PC-9 (cell line): ENCODE data around the gene OSBPL10. TPM values are rescaled to one million over a fixed set of nuclear protein-coding genes. Genes with fewer than 3 reads are reported as not detected.

Source experiments
- BruUV-seq: library from RNA; stranded (reverse); fragments of 400-500 nt; replicated peaks from 2 replicates; lab custom pipeline; 2021; lab: Mats Ljungman, UMichigan
- CTCF ChIA-PET: fragments of 300-600 bp; sonication (Branson Sonifier 250); formaldehyde crosslinking; loops from one replicate; lab custom pipeline; 2022; ENCODE audit warnings: antibody characterized with exemption; lab: Charles Lee
- POLR2A ChIA-PET: fragments of 300-600 bp; sonication (Branson Sonifier 250); formaldehyde crosslinking; loops from one replicate; lab custom pipeline; 2022; ENCODE audit warnings: antibody characterized with exemption; ENCODE audit not compliant: unreplicated experiment; lab: Charles Lee
- DNase-seq, 2 experiments: peaks; one replicate each; pipeline versions ENCODE4 v3.0.0 to v3.0.0-alpha.2; 2015 to 2022; ENCODE audit warnings: mixed read lengths in 1 of 2
- H2AFZ ChIP-seq: fragments of 200-600 bp; sonication (generic); 2 replicates; pipeline ENCODE4 v1.8.1; 2017; ENCODE audit warnings: antibody characterized with exemption
- H3F3A ChIP-seq: fragments of 200-600 bp; sonication (generic); 2 replicates; pipeline ENCODE4 v1.8.1; 2017; ENCODE audit warnings: antibody characterized with exemption, mild to moderate bottlenecking, low read depth; ENCODE audit not compliant: insufficient read depth
- H3K27ac ChIP-seq: fragments of 200-600 bp; sonication (generic); 2 replicates; pipeline ENCODE4 v1.6.1; 2016; ENCODE audit warnings: mixed run types
- H3K27me3 ChIP-seq: fragments of 200-600 bp; sonication (generic); 2 replicates; pipeline ENCODE4 v1.6.1; 2016; ENCODE audit warnings: low read depth, mixed run types; ENCODE audit not compliant: insufficient read depth
- H3K36me3 ChIP-seq: fragments of 200-600 bp; sonication (generic); 2 replicates; pipeline ENCODE4 v1.6.1; 2016; ENCODE audit warnings: low read depth, mixed run types
- H3K4me1 ChIP-seq: fragments of 200-600 bp; sonication (generic); replicated peaks from 2 replicates; pipeline ENCODE4 v1.6.1; 2016; ENCODE audit warnings: mixed run types; ENCODE audit not compliant: insufficient read depth
- H3K4me2 ChIP-seq: fragments of 200-600 bp; sonication (generic); 2 replicates; pipeline ENCODE4 v1.6.1; 2017; ENCODE audit warnings: mixed run types
- H3K4me3 ChIP-seq: fragments of 200-600 bp; sonication (generic); 2 replicates; pipeline ENCODE4 v1.6.1; 2016; ENCODE audit warnings: mixed run types
- H3K79me2 ChIP-seq: fragments of 200-600 bp; sonication (generic); 2 replicates; pipeline ENCODE4 v1.6.1; 2017; ENCODE audit warnings: low read depth, mixed run types
- H3K9me2 ChIP-seq: fragments of 200-600 bp; sonication (generic); 2 replicates; pipeline ENCODE4 v1.8.1; 2017; ENCODE audit warnings: mild to moderate bottlenecking; ENCODE audit not compliant: insufficient read depth
- H3K9me3 ChIP-seq: fragments of 200-600 bp; sonication (generic); 2 replicates; pipeline ENCODE4 v1.8.1; 2016; ENCODE audit warnings: low read depth; ENCODE audit not compliant: insufficient read depth
- H4K20me1 ChIP-seq: fragments of 200-600 bp; sonication (generic); 2 replicates; pipeline ENCODE4 v1.8.1; 2017; ENCODE audit not compliant: insufficient read depth
- EZH2 ChIP-seq: fragments of 200-600 bp; sonication (generic); IDR thresholded peaks from 2 replicates; pipeline ENCODE4 v1.8.0; 2017; ENCODE audit warnings: antibody characterized with exemption, low read depth
- intact Hi-C: fragments of 100-400 bp; cut with micrococcal nuclease; formaldehyde crosslinking; loops from one replicate; pipeline ENCODE4 v1.10.0; 2022; ENCODE audit not compliant: unreplicated experiment
- total RNA-seq: library from RNA; stranded (reverse); gene quantifications from 2 replicates; pipeline ENCODE4 v1.2.3, GENCODE V29; 2021
- TF ChIP-seq, protein P1 (sequence below): fragments of 200-600 bp; sonication (generic); conservative IDR thresholded peaks from 2 replicates; pipeline ENCODE4 v1.6.1; 2017; ENCODE audit warnings: mixed run types, antibody characterized with exemption, mild to moderate bottlenecking, moderate library complexity

Gene OSBPL10
- total RNA-seq, 1 experiment from 2014 or later: 42.0 TPM

DNA sequence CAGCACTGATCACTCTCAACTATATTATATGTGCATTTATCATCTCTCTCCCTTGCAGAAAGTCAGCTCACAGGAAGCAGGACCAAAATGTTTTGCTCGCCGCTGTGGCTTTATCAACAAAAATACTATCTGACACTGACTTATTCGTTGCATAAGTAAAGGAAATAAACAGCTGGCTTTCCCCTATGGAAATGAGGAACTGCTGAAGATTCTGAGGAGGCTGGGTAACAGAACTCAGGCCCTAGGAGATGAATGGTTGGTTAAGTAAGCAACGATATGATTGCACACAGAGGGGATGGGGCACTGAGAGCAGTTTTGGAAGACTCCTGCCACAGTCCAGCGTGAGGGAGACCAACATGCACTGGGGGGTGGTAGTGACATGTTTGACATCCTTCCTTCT lies 267.2 kb downstream of the OSBPL10 start:
- TF ChIP-seq, protein P1, sequence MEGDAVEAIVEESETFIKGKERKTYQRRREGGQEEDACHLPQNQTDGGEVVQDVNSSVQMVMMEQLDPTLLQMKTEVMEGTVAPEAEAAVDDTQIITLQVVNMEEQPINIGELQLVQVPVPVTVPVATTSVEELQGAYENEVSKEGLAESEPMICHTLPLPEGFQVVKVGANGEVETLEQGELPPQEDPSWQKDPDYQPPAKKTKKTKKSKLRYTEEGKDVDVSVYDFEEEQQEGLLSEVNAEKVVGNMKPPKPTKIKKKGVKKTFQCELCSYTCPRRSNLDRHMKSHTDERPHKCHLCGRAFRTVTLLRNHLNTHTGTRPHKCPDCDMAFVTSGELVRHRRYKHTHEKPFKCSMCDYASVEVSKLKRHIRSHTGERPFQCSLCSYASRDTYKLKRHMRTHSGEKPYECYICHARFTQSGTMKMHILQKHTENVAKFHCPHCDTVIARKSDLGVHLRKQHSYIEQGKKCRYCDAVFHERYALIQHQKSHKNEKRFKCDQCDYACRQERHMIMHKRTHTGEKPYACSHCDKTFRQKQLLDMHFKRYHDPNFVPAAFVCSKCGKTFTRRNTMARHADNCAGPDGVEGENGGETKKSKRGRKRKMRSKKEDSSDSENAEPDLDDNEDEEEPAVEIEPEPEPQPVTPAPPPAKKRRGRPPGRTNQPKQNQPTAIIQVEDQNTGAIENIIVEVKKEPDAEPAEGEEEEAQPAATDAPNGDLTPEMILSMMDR: no peak
- TF ChIP-seq EZH2: no peak
- DNase-seq: no peak
- Histone ChIP-seq H3K79me2 (no peaks in the 10 kb centered on the region), H3K9me3 (no peaks in the 10 kb centered on the region), H3K4me3 (no peak overlapping the region), H2AFZ (no peak overlapping the region), H3K4me1 (no peaks in the 10 kb centered on the region), H3K27ac (no peak overlapping the region), H3K27me3 (no peaks in the 10 kb centered on the region), H3K4me2 (no peak overlapping the region), H3F3A (no peaks in the 10 kb centered on the region), H4K20me1 (no peaks in the 10 kb centered on the region), H3K36me3 (no peaks in the 10 kb centered on the region), H3K9me2 (no peaks in the 10 kb centered on the region)
- no TSS peak for BruUV-seq
- CTCF ChIA-PET: no interaction called here
- intact Hi-C loops: no loop called here
- POLR2A ChIA-PET: no interaction called here

- POLR2A ChIA-PET: no interaction called here
Observed at GRCh38 chr3:31710123-31710803, 270.8 kb downstream of the OSBPL10 start.

GRCh38 chr3:31709526-31709925 lies 271.5 kb downstream of the OSBPL10 start:
- POLR2A ChIA-PET: interaction anchor here (0.5 kb wide), 1 partner anchor 273 kb away, joined by 5 read pairs; no protein-coding TSS in a partner anchor
- no peak overlapping the region for H3K4me3 ChIP-seq
- no peak overlapping the region for H3K27ac ChIP-seq
- H3K27me3 ChIP-seq: no peaks in the 10 kb centered on the region
- CTCF ChIA-PET: interaction anchor here (0.6 kb wide), 1 partner anchor 11 kb away, joined by 5 read pairs; no protein-coding TSS in a partner anchor
- H3K36me3 ChIP-seq: no peaks in the 10 kb centered on the region
- no peak for TF ChIP-seq EZH2
- TF ChIP-seq, protein P1: no peak
- H3K9me2 ChIP-seq: no peaks in the 10 kb centered on the region
- H3F3A ChIP-seq: peaks cover 3% of the 10 kb centered on the region; the same call in 1 of the 2 replicates
- no peaks in the 10 kb centered on the region for H4K20me1 ChIP-seq
- no peaks in the 10 kb centered on the region for H3K79me2 ChIP-seq
- H3K4me2 ChIP-seq: no peak overlapping the region
- no TSS peak for BruUV-seq
- H3K4me1 ChIP-seq: peaks cover 6% of the 10 kb centered on the region; the same call in 1 of the 2 replicates
- H3K9me3 ChIP-seq: no peaks in the 10 kb centered on the region
- no peak overlapping the region for H2AFZ ChIP-seq
- DNase-seq: no peak
- intact Hi-C loops: no loop called here

More at GRCh38 chr3:31710123-31710803, 270.8 kb downstream of the OSBPL10 start:
- BruUV-seq: no TSS peak
- Histone ChIP-seq H3K4me3 (no peak overlapping the region), H3K4me2 (no peak overlapping the region), H3K9me3 (no peaks in the 10 kb centered on the region), H3K4me1 (no peaks in the 10 kb centered on the region), H3K27me3 (no peaks in the 10 kb centered on the region), H3K79me2 (no peaks in the 10 kb centered on the region), H3K27ac (no peak overlapping the region), H4K20me1 (no peaks in the 10 kb centered on the region), H2AFZ (no peak overlapping the region), H3K9me2 (no peaks in the 10 kb centered on the region), H3F3A (no peaks in the 10 kb centered on the region), H3K36me3 (no peaks in the 10 kb centered on the region)
- CTCF ChIA-PET: interaction anchor here (0.6 kb wide), 1 partner anchor 10 kb away, joined by 5 read pairs; no protein-coding TSS in a partner anchor
- TF ChIP-seq EZH2: no peak
- TF ChIP-seq, protein P1: no peak
- no peak for DNase-seq
- intact Hi-C loops: no loop called here
